Measurements from ENCODE around the gene SAV1.
"Not testable (repeated sequence)": the region's sequence is repeated elsewhere in the genome, so short reads cannot be mapped to it uniquely, and the experiment has no call there.

SAV1 gene

DNA sequence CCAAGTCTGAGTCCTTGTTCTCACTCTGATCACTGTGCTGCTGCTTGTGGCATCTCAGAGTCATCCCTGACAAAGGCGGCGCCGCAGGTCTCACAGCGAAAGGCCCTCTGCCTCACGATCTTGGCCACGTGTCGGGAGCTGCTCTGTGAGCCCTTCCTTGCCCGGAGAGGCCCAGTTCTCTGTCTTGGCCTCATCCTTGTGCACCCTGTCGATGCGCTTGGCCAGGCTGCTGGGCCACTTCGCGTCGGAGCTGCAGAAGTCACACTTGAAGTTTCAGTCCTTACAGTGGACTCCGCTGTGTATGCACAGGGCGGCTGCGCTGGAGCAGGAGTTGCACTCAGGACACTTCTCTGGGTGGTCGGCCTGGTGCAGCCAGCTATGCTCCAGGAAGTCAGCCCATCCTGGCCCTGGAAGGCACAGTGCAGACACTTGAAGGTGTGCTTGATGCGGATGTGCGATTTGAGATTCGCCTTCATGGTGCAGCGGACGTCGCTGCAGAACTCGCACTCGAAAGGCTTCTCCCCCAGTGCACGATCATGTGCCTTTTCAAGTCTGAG, 36.4 kb upstream of the SAV1 start:
- H3K36me3 ChIP-seq, result no peaks in the 10 kb centered on the region
- H3K27ac ChIP-seq, result no peak overlapping the region
- no peaks in the 10 kb centered on the region for H3K9me3 ChIP-seq (ENCODE audit: severe bottlenecking)
- no peaks in the 10 kb centered on the region for H3K27me3 ChIP-seq (ENCODE audit: insufficient read depth, low read depth, severe bottlenecking)
- TF ChIP-seq, protein P1, sequence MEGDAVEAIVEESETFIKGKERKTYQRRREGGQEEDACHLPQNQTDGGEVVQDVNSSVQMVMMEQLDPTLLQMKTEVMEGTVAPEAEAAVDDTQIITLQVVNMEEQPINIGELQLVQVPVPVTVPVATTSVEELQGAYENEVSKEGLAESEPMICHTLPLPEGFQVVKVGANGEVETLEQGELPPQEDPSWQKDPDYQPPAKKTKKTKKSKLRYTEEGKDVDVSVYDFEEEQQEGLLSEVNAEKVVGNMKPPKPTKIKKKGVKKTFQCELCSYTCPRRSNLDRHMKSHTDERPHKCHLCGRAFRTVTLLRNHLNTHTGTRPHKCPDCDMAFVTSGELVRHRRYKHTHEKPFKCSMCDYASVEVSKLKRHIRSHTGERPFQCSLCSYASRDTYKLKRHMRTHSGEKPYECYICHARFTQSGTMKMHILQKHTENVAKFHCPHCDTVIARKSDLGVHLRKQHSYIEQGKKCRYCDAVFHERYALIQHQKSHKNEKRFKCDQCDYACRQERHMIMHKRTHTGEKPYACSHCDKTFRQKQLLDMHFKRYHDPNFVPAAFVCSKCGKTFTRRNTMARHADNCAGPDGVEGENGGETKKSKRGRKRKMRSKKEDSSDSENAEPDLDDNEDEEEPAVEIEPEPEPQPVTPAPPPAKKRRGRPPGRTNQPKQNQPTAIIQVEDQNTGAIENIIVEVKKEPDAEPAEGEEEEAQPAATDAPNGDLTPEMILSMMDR (IDR thresholded peaks at IDR 0.05; ENCODE audit: low read depth, low read length), result no peak
- no peak overlapping the region for H3K4me3 ChIP-seq (ENCODE audit: low read depth, low read length)
- DNase-seq, result no peak

DNA sequence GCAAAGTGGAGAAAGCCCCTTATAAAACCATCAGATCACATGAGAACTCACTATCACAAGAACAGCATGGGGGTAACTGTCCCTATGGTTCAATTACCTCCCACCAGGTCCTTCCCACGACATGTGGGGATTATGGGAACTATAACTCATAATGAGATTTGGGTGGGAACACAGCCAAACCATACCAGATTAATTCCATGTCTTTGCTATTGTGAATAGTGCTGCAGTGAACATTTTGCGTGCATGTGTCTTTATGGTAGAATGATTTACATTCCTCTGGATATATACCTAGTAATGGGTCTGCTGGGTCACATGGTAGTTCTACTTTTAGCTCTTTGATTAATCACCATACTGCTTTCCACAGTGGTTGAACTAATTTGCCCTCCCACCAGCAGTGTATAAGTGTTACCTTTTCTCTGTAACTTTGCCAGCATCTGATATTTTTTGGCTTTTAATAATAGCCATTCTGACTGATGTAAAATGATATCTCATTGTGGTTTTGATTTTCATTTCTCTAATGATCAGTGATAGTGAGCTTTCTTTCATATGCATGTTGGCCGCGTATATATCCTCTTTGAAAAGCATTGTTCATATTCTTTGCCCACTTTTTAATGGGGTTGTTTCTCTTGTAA, 29.7 kb upstream of the SAV1 start:
- H3K4me3 ChIP-seq (ENCODE audit: low read depth, low read length), result no peak overlapping the region
- TF ChIP-seq, protein P1 (IDR thresholded peaks at IDR 0.05; ENCODE audit: low read depth, low read length), result no peak
- DNase-seq, result no peak
- H3K9me3 ChIP-seq (ENCODE audit: severe bottlenecking), result peaks cover 13% of the 10 kb centered on the region
- H3K27ac ChIP-seq, result no peak overlapping the region
- no peaks in the 10 kb centered on the region for H3K36me3 ChIP-seq
- H3K27me3 ChIP-seq (ENCODE audit: insufficient read depth, low read depth, severe bottlenecking), result no peaks in the 10 kb centered on the region

DNA sequence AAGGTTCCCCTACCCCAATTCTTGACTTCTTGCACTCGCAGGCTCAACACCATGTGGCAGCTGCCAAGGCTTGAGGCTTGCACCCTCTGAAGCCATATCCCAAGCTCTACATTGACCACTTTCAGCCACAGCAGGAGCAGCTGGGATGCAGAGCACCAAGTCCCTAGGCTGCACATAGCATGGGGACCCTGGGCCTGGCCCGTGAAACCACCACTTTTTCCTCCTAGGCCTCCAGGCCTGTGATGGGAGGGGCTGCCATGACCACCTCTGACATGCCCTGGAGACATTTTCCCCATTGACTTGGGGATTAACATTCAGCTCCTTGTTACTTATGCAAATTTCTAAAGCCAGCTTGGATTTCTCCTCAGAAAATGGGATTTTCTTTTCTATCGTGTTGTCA, 26.2 kb upstream of the SAV1 start:
- not testable (repeated sequence) for H3K36me3 ChIP-seq; H3K27me3 ChIP-seq (ENCODE audit: insufficient read depth, low read depth, severe bottlenecking); DNase-seq; H3K4me3 ChIP-seq (ENCODE audit: low read depth, low read length); H3K27ac ChIP-seq
- peaks cover 16% of the 10 kb centered on the region for H3K9me3 ChIP-seq (ENCODE audit: severe bottlenecking)

DNA sequence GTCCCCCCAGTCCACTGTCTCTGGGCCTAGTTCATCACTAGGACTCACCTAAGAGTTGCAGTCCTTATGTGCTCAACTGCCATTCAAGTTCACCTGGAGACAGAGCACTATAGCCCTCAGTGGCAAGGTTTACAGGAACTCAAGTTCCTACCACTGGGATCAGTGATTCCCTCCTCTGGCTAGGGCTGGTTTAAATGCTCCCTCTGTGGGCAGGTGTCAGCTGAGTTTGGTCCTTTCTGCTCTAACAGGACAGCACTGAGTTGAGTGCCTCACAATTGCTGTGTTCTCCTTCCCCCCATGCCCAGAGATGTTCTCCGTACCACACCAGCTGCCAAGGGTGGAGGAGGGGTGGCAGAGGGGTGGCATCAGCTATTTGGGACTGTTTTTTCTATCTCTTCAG, 20.8 kb upstream of the SAV1 start:
- Histone ChIP-seq H3K27me3 (ENCODE audit: insufficient read depth, low read depth, severe bottlenecking) (no peaks in the 10 kb centered on the region), H3K9me3 (ENCODE audit: severe bottlenecking) (peaks cover 7% of the 10 kb centered on the region), H3K36me3 (no peaks in the 10 kb centered on the region), H3K4me3 (ENCODE audit: low read depth, low read length) (no peak overlapping the region), H3K27ac (no peak overlapping the region)
- no peak for DNase-seq
- TF ChIP-seq, protein P1 (IDR thresholded peaks at IDR 0.05; ENCODE audit: low read depth, low read length), result no peak

DNA sequence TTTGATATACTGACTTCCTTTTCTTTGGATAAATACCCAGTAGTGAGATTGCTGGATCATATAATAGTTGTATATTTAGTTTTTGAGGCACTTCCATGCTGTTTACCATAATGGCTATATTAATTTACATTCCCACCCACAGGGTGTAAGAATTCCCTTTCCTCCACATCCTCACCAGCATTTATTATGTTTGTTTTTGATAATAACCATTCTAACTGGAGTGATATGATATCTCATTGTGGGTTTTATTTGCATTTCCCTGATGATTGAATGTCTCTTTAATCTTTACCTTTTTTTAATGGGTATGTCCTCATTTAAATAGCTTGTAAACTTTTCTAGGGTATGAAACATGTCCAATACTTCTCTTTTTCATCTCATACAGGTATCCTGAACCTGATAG, 11.6 kb upstream of the SAV1 start:
- H3K9me3 ChIP-seq (ENCODE audit: severe bottlenecking), result no peaks in the 10 kb centered on the region
- no peaks in the 10 kb centered on the region for H3K36me3 ChIP-seq
- no peaks in the 10 kb centered on the region for H3K27me3 ChIP-seq (ENCODE audit: insufficient read depth, low read depth, severe bottlenecking)
- no peak overlapping the region for H3K4me3 ChIP-seq (ENCODE audit: low read depth, low read length)
- TF ChIP-seq, protein P1 (IDR thresholded peaks at IDR 0.05; ENCODE audit: low read depth, low read length), result no peak
- DNase-seq, result no peak
- no peak overlapping the region for H3K27ac ChIP-seq

DNA sequence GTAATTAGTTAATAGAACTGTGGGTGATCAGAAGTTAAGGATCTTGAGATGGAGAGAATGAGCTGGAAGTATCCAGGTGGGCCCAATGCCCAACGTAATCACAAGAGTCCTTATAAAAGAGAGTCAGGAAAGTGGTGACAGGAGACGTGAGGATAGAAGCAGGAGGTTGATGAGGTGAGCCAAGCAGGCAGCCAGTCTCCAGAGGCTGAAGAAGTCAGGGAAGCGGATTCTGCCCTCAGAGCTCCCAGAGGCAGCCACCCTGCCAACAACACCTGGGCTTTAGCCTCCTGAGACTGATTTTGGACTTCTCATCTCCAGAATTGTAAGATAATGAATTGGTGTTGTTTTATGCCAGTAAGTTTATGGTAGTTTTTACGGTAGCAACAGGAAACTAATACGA, 10.1 kb upstream of the SAV1 start:
- TF ChIP-seq, protein P1 (IDR thresholded peaks at IDR 0.05; ENCODE audit: low read depth, low read length), result no peak
- no peak overlapping the region for H3K27ac ChIP-seq
- H3K4me3 ChIP-seq (ENCODE audit: low read depth, low read length), result no peak overlapping the region

More for the DNA sequence above, 10.1 kb upstream of the SAV1 start:
- DNase-seq, result no peak
- no peaks in the 10 kb centered on the region for H3K27me3 ChIP-seq (ENCODE audit: insufficient read depth, low read depth, severe bottlenecking)
- no peaks in the 10 kb centered on the region for H3K36me3 ChIP-seq
- no peaks in the 10 kb centered on the region for H3K9me3 ChIP-seq (ENCODE audit: severe bottlenecking)
